Measurements from ENCODE around the gene DAP.

DAP gene

DNA sequence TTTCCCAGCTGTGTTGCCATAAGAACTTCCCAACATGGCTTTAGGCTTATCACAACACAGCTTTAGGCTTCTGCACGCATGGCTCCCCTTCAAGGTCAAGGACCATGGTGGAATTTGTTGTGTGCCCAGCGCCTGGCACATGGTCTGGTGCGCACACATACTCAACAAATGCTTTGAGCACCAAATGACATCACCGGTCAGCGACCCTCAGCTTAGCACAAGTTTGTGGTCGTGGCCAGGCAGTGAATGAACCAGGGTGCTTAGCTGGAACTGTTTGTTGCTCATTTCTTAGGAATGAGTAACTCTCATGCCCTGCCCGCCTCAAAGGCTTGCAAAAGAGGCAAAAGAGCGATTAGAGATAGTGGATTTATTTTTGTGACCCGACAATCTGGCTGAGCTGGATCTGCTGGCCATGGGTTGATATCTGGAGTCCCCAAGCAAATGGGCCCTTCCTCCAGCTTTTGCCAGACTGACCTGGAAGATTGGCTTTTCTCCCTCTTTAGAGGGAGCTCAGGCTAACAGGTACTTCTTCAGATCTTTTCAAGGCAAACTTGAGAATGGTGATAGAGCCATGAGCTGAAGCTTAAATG lies 58.9 kb downstream of the DAP start:
- peak; percentile 97 for DNase-seq (ENCODE audit: low read depth)

DNA sequence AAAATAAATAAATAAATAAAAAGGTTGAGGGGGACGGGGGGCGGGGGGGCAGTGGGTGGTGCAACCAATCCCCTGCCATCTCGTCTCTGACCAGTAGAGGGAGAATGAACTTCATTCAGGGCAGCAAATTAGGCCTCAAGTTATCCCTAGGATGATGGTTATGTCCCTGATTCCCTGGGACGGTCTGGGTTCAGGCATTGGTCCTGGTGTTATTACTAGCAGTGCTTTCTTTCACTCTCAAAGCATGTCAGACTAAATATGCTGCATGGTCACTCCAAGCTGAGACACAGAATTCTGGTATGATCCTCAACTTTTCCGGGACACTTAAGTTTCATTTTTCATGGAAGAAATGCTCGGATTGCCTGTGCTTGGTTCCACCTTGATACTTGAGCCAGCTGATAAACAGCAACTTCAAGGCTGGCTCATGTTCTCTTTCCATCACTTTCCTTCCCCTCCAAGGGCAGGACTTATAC lies 59.4 kb downstream of the DAP start:
- TF ChIP-seq, protein P1, sequence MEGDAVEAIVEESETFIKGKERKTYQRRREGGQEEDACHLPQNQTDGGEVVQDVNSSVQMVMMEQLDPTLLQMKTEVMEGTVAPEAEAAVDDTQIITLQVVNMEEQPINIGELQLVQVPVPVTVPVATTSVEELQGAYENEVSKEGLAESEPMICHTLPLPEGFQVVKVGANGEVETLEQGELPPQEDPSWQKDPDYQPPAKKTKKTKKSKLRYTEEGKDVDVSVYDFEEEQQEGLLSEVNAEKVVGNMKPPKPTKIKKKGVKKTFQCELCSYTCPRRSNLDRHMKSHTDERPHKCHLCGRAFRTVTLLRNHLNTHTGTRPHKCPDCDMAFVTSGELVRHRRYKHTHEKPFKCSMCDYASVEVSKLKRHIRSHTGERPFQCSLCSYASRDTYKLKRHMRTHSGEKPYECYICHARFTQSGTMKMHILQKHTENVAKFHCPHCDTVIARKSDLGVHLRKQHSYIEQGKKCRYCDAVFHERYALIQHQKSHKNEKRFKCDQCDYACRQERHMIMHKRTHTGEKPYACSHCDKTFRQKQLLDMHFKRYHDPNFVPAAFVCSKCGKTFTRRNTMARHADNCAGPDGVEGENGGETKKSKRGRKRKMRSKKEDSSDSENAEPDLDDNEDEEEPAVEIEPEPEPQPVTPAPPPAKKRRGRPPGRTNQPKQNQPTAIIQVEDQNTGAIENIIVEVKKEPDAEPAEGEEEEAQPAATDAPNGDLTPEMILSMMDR (conservative IDR thresholded peaks at IDR 0.05; ENCODE audit: low read depth, low read length) = peak; percentile 67
- peak; percentile 75 for DNase-seq (ENCODE audit: low read depth)
- H3K4me3 ChIP-seq (ENCODE audit: low read depth, low read length) = no peak overlapping the region

More for the DNA sequence above, 58.9 kb downstream of the DAP start:
- no peak overlapping the region for H3K4me3 ChIP-seq (ENCODE audit: low read depth, low read length)
- TF ChIP-seq, protein P1 (conservative IDR thresholded peaks at IDR 0.05; ENCODE audit: low read depth, low read length) = no peak

DNA sequence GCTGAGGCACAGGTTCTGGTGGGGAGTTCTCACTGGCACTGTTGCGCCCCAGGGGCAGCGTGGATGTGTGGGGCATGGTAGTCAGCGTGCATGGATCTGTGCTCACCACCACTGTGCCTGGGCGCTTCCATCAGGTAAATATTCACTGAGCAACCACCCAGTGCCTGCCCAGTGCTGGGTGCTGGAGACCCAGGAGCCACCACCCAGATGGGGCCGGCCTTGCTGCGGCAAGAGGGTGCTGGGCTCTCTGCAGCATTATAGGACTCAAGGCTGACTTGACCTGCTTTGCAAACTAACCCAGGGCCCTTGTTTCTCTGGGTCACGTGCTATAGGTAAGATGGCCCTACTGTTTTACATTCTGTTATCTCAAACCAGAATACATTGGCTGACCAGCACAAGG lies 60.5 kb downstream of the DAP start:
- H3K4me3 ChIP-seq (ENCODE audit: low read depth, low read length) = no peak overlapping the region
- no peak for DNase-seq (ENCODE audit: low read depth)
- TF ChIP-seq, protein P1 (conservative IDR thresholded peaks at IDR 0.05; ENCODE audit: low read depth, low read length) = no peak

DNA sequence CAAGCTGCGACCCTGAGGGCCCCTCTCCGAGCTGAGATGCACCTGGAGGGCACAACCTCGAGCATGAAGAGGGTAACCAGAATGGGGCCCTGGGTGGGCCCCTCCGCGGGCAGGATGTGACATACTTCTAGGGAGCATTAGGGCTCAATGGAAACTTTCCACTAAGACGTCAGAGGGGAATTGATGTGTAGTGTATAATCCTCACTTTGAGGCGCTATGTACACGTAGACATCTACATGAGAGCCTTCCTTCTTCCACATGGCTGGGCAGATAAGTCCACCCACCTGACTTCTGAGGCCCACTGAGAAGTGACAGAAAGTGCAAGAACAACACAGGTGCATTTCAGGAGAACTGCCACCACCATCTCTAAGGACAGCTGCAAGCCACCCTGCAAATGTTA lies 61.0 kb downstream of the DAP start:
- DNase-seq (ENCODE audit: low read depth) = no peak
- TF ChIP-seq, protein P1 (conservative IDR thresholded peaks at IDR 0.05; ENCODE audit: low read depth, low read length) = no peak
- no peak overlapping the region for H3K4me3 ChIP-seq (ENCODE audit: low read depth, low read length)

DNA sequence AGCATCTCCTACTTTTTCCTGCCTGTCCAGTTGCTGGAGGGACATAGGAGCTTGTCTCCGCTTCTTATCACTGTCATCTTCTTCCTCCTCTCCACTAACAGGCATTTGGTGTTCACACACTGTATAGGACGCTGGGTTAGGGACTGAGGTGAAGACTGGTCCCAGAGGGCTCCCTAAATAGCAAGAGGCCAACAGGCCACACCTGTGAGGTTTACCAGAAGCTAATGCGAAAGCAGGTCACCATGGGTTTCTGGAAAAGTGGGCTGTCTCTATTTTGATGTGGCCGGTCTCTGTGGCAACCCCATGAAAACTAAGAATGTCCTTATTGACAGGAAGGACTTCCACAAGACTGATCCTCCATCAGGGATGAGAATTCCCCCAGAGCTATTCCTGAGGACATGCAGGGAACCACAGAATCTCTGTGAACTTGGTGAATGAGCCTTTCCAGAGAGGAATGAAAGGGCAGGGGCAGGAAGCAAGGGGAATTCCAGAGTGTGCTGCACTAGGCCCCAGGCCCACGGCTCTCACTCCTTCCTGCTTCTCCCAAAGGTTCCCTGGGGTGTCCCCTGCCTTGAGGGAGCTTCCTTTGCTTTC lies 61.7 kb downstream of the DAP start:
- H3K4me3 ChIP-seq (ENCODE audit: low read depth, low read length) = no peak overlapping the region
- TF ChIP-seq, protein P1 (conservative IDR thresholded peaks at IDR 0.05; ENCODE audit: low read depth, low read length) = no peak
- DNase-seq (ENCODE audit: low read depth) = no peak

DNA sequence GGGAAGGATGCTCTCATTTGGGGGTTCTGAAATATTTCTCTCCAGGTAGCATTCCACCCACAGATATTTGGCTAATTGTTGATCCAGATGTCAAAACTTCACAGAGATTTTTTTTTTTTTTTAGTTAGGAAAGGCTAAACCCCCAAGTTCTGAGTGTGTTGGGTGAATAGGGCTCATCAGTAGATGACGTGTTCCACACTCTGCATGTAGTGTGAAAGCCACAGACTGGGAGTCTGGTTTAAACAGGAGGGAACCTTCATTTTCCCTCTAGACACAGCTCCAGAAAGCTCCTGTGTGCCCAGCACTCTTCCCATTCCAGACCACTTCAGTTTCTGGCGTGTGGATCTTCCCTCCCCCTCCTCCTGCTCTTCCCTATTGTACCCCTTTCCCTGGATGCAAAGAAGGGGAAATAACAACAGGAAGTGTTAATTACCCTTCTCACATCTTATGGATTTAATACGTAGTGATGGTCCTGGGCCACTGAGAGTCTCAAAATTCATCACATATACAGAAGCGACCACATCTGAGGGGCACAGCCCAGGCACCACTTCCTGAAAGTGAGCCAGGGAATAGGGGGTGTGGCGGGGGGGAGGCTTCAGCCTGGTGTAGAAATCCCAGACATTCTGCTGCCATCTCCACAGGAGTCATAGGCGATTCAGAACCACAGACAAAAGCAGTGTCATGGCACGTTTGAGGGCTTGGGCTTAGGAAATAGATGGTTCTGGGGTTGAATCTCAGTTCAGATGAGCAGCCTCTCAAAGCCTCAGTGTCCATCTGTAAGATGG lies 65.1 kb downstream of the DAP start:
- TF ChIP-seq, protein P1 (conservative IDR thresholded peaks at IDR 0.05; ENCODE audit: low read depth, low read length) = no peak
- no peak for DNase-seq (ENCODE audit: low read depth)

More for the DNA sequence above, 65.1 kb downstream of the DAP start:
- no peak overlapping the region for H3K4me3 ChIP-seq (ENCODE audit: low read depth, low read length)
